ENCODE measurements around the gene CRADD.

CRADD gene

DNA sequence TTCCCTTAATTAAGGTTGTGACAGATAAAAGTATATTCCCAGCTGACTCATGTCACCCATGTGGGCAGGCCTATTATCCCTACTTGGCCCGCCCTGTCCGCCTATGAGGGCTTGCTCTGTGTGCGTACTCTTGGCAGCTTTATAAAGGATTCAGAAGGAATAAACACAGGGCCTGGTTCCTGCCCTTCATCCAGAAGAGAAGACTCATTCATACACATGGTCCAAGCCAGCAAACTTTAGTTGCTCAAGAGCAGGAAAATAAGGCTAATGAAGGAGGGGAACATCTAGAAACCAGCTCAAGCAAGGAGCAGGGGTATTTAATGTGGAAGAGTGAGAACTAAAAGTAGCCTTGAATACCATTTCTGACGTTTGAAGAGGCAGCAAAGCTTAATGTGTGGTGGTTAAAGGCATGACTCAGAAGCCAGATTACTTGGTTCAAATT, 141.9 kb downstream of the CRADD start:
- no peak for DNase-seq

DNA sequence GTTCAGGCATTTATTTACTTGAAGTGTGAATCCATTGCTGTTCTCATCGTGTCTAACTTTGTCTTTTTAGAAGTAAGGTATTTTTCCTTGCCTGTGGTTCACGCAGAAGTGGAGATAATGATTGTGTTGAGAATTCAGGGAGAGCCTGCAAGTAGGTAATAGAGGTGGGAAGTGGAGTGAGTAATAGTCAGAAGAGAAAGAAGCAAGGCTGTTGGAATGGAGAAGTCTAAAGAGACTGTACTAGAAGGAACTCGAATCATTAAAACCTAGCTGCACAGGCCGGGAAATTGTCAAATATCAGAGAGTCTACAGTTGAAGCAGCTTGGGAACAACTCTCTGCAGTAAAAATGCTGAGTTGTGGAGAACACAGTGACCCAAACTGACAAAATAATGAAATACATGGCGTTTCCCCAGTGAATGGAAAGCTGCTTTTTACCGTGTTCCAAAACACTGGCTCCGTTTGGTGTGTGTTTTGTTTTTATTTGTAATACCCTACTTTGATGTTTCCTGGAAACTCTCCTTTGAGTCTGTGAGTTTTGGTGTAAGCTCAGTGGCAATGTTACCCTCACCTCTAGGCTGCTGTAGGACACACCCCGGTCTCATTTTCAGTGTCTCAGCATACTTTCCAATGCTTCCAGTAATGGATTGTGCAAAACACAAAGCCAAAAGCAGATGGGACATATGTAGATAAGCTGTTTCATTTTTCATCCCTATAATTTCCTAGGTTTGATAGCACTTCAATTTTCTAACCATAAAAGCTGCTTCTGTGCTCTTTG, 146.6 kb downstream of the CRADD start:
- DNase-seq, result no peak

DNA sequence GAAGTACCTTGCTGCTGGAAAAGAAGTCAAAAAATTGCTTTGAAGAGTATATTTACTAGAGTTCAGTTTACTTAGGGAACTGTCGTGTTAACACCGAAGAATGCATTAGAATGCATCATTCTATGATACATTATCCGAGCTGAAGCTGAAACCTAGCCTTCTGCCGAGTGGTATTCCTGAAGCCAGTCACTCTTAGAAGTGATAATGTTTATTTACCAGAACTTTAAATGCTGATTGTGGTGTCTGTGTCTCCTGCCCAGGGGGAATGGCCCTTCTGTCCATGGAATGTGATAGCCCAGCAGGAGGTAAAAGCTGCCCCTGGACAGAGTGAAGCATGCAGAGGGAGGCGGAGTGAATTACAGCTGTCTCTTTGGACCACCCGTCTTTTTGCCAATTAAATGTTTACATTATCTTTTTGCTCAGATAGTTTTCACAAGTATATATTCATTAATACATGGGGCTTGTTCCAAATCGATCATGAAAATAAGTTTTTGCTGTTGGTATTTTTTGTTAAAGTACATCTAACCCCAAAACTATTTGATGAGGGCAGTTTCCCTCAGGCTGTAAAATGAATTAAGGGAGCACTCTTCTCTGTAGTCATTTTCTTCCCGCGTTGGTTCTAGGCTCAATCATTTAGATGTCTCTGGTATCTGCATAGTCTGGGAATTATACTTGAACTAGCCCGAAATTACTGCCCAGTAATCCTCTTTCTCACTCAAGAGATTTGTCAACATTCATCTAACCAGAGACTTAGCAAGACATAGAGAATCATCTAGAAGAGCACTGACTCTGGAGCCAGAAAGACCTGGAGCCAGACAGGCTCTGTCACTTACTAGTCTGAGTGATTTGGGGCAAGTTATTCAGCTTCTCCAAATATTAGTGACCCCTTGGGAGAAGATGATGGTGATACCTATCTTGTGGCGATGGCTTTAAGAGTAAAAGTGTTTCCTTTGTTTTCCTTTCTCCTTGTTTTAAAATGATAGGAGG, 147.6 kb downstream of the CRADD start:
- DNase-seq, result no peak

DNA sequence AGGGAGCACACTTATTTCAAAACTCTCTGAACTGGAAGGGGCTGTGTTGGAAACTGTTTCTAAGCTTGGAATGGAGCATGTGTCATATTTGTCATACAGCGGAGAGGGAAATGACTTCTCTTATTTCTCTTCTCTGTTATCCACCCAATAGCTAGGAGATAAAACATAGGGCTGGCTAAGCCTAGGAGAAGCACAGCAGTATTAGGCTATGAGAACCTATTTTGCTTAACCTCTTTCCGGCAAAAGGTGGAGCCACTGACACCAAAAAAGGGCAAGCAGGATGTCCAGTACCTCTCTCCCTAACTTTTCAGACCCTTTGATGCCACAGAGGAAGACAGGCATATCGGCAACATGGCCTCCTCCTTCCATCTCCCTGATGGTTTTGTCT, 148.3 kb downstream of the CRADD start:
- DNase-seq, result no peak

DNA sequence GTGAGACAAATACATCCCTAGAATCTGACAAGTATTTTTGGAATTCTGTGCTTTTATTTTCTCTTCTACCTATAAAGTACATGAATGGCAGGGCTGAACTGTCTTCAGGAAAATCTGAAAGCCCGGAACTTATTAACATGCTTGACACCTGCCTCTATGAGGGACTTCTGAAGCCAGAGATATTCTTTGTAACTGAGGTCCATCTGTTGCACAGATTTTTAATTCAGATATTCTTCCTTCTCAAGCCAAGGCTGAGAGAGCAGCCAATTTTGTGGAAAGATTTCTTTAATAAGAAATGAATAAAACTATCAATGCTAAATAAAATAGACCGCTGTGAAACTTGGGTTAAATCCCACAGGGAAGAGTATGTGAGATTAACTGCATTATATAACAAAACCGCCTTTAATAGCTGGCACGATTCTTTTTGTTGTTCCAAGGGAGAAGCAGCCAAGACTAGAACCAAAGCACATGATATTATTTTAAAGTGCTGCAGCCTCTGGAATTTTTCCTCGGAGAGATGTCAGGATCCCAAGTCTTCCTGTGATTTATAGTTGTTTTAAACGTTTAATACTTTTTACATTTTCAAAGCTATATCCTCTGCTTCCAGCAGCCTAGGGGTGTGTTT, 148.9 kb downstream of the CRADD start:
- DNase-seq, result no peak

DNA sequence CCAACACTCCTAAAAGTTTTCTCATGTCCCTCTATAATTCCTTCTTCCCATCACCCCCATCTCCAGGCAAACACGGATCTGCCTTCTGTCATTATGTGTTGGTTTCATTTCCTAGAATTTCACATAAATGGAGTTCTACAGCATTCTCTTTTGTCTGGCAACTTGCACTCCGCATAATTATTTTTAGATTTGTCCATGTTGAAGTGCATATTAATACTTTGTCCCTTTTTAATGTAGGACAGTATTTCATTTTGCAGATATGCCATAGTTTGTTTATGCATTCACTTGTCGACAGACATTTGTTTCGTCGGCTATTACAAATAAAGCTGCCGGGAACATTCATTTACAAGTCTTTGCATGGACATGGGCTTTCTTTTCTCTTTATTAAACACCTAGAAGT, 150.0 kb downstream of the CRADD start:
- no peak for DNase-seq

DNA sequence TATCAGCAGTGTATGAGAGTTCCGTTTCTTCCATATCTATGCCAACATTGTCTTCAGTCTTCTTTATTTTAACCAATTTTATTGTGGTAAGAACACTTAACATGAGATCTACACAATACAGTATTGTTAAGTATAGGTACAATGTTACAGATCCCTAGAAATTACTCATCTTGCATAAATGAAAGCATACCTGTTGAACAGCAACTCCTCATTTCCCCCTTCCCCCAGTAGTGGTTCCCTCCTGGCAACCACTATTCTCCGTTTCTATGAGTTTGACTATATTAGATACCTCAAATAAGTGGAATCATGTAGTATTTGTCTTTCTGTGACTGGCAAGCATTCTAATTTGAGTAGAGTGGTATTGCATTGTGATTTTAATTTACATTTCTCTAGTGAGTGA, 150.5 kb downstream of the CRADD start:
- DNase-seq, result no peak

DNA sequence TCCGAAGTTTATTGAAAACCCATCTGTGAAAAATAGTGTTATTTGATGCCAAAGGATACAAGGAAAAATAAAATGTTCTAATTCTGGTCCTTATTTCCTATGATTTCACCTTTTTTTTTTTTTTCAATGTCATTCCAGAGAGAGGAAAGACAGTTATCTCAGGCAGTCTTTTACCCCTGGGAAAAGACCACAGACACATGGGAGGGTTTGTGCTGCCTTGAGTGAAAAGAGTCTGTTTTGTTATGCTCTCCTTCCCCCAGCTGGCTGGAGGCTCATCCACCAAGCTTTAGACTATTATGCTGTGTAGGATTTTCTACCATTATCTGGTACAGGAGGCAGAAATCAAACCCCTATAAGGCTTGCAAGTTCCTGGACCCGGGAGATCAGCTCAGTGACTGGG, 151.8 kb downstream of the CRADD start:
- DNase-seq, result no peak

DNA sequence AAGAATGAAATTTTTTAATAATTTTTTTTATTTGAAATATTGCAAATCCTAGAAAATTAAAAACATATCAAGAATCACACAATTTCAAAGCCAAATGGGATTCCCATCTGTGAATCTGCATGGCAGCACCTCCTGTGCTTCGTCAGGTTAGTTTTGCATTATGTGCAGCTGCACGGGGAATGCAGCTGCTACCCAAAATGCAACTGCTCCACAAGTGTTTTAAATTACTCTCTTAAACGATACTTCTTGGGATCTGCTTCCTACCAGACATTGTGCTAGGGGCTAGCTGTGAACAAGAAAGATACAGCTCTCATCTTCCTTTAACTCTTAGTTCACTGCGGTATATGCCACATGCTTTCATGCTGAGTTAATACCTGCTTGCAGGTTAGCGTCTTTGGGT, 154.2 kb downstream of the CRADD start:
- DNase-seq, result no peak

DNA sequence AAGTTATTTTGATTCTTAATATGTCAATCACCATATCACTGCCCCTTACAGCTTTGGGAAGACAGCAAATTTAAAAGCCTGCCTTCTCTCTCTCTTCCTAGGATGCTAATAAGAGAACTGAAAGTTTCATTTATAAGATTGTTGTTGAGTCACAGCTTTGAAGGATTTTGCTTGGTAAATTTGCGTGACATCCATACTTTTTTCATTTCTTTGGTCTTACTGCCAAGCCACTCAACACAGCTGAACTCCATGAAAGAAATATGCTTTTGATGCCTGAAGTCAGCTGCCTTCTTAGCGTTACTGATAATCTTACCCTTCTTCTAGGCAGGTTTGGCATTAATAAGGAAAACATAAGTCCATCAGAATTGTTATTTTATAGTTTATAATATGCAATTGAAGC, 155.0 kb downstream of the CRADD start:
- DNase-seq, result no peak

DNA sequence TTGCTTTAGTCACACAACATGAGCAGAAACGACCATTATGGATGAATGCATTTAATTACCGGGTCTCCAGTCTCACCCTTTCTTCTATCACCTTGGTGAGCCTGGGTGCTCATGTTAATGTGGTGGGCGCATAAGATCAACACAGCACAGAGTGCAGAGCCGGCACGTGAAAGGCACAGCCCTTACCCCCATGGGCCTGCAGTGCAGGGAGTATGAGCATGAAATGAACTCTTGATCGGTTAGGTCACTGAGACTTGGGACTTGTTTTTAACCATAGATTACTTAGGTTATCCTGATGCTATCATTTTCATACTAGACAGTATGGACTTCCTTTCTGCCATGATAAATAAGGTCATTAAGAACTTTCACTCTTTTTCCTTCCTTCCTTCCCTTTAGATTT, 156.8 kb downstream of the CRADD start:
- no peak for DNase-seq

DNA sequence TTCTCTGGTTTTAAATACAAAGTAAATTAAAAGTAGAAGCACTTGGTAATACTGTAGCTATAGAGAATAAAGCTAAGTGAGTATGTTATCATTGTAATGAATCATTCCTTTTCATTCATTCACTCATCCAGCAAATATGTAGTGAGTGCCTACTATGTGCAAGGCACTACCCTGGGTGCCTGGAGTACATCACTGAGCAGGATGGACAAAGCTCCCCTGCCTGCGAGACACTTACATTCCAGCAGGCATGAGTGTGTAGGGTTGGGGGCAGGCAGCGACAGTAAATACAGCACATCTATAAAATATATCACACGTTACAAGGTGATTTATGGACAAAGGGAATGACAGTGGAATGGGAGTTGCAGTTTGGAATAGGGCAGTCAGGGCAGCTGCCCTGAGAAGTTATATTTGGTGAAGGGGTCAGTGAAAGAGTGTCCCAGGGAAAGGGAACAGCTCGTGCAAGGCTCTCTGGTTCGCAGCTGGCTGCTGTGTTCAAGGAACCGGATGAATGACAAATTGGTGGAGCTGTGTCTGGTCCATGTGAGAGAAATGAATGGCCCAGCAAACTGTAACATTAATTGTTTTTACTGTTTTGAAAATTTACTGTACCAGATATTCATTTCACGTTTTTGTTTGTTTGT, 159.6 kb downstream of the CRADD start:
- no peak for DNase-seq

DNA sequence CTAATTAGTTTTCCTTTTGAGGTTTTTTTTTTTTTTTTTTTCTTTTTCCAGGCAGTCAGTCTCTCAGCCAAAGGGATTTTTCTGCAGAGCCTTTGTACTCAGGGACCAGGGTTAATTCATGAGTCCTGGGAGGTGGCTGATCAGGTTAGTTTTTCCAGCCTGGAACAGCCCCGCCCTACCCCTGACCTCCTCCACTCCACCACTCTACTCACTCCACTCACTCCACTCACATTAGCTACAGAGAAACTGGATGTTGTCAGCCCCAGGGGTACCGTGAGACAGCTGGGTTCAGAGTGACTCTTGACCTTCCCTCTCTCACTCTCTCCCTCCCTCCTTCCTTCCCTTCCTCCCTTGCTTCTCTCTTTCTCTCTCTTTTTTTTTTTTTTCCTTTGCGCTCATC, 161.0 kb downstream of the CRADD start:
- no peak for DNase-seq

DNA sequence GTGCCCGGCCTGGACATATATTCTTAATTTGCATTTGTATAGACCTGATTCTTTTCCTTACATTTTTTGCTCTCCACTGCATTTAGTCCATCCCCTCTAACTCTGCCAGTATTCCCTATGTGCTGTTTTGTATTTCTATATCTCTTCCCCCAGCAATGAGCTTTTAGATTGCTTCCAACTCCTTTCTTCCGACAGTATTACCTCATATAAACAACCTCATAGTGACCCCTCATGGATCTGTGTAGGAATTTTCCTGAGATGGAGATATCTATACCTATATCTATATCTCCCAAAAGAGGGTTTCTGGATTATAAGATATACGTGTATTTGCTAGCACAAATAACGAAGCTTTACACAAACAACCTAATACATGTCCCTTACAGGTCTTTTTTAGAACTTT, 161.9 kb downstream of the CRADD start:
- no peak for DNase-seq

DNA sequence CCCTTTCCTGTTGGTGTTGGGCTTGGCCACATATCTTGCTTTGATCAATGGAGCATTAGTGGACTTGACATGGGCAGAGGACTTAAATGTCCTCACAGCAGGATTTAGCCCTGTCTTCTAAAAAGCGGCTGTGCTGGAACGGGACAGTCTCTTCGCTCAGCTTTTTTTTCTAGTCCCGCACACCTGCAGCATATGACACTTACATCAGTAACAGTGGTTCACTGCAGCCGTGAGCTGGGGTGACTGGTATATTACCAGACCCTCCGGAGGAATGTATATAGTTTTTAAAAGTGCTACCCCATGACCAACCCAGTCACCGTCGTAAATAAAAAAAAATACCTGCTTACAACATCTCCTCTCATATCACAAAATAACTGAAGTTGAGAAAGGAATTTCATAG, 164.5 kb downstream of the CRADD start:
- no peak for DNase-seq

DNA sequence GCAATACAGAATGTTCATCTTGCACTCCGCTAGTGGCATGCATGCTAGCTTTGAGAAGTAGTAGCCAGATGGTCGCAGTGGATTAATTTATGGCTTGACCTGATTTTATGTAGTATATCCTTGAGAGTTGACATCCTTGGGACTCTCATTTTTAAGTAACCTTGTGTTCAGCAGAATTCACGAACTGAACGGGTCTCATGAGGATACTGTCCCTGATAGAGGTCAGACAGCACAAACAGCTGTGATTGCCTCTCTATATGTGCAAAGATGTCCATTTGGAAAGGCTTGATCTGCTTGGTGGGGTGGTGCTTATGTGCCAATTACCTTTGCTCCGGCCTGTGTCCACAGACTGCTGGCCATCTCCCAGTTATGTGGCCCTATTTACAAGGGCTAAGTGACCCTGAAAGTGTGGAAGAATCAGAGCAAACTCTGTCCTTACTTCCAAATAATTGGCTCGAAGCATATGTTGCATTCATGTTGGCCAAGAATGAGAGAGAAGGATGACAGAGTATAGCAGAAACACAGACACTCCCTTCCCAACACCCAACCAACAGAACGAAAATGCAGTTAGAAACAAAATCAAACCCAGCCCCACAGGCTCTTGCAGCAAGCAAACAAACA, 167.1 kb downstream of the CRADD start:
- no peak for DNase-seq

DNA sequence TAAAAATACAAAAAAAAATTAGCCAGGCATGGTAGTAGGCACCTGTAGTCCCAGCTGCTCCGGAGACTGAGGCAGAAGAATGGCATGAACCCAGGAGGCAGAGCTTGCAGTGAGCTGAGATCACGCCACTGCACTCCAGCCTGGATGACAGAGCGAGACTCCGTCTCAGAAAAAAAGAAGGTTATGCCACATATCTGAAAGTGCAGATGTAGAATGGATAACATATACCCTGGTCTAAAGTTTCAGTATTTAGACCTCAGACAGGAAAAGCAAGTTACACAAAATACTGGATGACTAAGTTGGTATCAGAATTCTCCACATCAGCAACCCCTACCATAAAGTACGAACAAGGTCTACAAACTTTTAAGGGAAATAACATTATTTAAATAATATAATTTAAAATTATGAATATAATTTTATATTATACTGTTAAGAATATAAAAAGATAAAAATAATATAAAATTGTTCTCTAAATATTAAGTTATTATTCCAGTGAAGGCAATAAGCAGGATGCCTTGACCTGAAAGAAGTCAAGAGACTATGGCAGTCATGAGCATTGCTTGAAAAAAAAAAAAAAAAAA, 169.9 kb downstream of the CRADD start:
- no peak for DNase-seq

DNA sequence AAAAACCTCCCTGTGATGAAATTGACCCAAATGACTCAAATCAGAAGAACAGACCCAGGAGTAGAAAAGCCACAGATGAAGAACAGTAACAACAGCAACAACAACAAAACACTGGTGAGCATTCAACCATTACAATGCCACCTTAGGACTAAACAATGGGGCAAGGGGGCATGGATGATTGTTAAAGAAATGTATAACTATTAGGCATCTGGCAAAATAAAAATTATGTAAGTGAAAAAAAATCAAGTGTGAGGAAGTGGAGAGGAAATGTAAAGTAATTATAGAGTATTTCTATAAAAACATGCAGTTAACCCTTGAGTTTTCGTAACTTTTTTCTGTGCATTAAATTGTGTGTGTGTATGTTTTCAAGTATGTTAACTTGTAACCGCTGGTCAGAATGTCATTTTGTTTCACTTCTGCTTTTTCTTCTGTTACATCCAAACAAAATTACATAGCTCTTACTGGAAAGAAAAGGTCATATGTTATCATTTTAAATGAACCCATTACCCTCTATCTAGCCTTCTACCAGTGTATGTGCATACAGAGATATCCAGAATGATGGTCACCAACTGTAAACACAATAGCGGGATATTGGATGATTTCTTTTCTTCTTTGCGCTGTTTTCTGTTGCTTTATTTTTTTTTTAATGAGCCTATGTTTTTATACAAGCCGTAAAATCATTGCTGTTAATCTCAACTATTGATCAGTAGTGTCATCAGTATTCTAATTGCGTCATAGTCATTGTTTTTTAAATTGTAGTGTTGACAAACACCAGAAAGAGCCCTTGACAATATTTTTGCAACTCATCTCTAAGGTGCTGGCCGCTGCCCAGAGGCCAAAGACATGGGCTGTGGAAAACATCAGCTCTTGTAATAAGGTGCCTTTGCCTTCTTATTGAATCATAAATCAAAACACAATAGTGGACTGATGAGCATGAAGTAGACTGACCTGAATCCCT, 170.6 kb downstream of the CRADD start:
- DNase-seq, result no peak

DNA sequence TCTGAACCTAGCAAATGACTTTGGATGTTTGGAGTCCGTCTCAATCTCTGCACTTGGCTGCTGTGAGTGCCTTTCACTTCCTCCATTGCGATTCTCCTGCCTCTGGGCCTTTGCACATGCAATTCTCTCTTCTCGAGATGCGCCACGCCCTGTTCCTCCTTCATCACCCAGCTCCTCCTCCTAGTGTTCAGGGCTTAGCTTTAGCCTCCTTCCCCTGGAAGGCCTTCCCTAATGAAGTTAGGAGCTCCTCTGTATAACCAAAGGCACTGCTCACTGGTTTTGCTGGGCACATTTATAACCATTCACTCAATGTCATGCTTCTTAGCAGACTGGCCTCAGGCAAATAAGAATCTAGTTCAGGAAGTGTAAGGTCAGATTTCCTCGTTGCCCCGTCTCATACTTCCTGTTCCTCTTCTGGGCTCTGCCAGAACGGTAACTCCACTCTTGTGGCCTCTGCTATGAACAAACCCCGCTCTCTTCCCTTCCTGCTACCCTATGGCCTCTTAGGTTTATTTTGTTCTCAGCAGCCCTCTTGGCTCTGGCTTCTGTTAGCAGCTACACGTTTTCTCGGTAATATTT, 171.4 kb downstream of the CRADD start:
- peak; percentile 71 for DNase-seq

DNA sequence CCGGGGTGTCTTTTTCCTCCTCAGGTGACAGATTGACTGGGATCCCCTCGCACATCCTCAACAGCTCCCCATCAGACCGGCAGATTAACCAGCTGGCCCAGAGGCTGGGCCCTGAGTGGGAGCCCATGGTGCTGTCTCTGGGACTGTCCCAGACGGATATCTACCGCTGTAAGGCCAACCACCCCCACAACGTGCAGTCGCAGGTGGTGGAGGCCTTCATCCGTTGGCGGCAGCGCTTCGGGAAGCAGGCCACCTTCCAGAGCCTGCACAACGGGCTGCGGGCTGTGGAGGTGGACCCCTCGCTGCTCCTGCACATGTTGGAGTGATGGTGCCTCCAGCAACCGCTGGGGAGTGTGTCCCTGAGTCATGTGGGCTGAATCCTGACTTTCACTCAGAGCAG, 172.8 kb downstream of the CRADD start:
- DNase-seq, result no peak

Measured in GF-D8 (cell line).